Spinal cord (tissue), 10 donors: ENCODE measurements around the gene TNK2. TPM values are rescaled to one million over a fixed set of nuclear protein-coding genes. Genes with fewer than 3 reads are reported as not detected.

Source experiments
- DNase-seq, 6 donors: peaks; one replicate each; pipeline versions ENCODE4 v3.0.0 to v3.0.0-alpha.2; 2013 to 2015; ENCODE audit warnings: low spot score in 6 of 6, low read depth in 4 of 6
- H3K27ac ChIP-seq: one replicate; pipeline ENCODE4 v1.5.1; 2013; ENCODE audit warnings: low read depth, low read length, control low read depth
- H3K27me3 ChIP-seq: one replicate; pipeline ENCODE4 v1.6.1; 2013; ENCODE audit warnings: low read length; ENCODE audit not compliant: control insufficient read depth, insufficient read depth
- H3K36me3 ChIP-seq: one replicate; pipeline ENCODE4 v1.6.1; 2013; ENCODE audit warnings: low read length; ENCODE audit not compliant: control insufficient read depth, insufficient read depth
- H3K4me1 ChIP-seq: one replicate; pipeline ENCODE4 v1.6.1; 2013; ENCODE audit warnings: low read length; ENCODE audit not compliant: control insufficient read depth, insufficient read depth
- H3K4me3 ChIP-seq: one replicate; pipeline ENCODE4 v1.5.1; 2013; ENCODE audit warnings: low read depth, low read length, control low read depth
- H3K9me3 ChIP-seq: one replicate; pipeline ENCODE4 v1.6.1; 2013; ENCODE audit warnings: low read length; ENCODE audit not compliant: control insufficient read depth, insufficient read depth
- WGBS: methylation state at CpG from one replicate; pipeline ENCODE4 v1.1.5; 2013; ENCODE audit warnings: missing lambda C conversion rate; ENCODE audit not compliant: insufficient coverage; 5-methylcytosine and 5-hydroxymethylcytosine counted together
- polyA plus RNA-seq, 2 donors: library from polyadenylated mRNA; unstranded; fragments of 120-200 nt; gene quantifications; one replicate each; pipeline ENCODE4 v1.2.1, GENCODE V29; 2013; ENCODE audit not compliant: insufficient read length in 2 of 2
- total RNA-seq, 2 donors: library from RNA; depleted of rRNA in 1 of 2; stranded (reverse); fragments of 120-200 nt in 1 of 2; fragments of >200 nt in 1 of 2; gene quantifications; one replicate each; pipeline versions ENCODE4 v1.2.3 to v1.2.4, GENCODE V29; 2013 to 2014
- donor health status: healthy.

TNK2 gene
- total and polyA plus RNA-seq, 4 donors: 16.1 to 229 (median 128) TPM

DNA sequence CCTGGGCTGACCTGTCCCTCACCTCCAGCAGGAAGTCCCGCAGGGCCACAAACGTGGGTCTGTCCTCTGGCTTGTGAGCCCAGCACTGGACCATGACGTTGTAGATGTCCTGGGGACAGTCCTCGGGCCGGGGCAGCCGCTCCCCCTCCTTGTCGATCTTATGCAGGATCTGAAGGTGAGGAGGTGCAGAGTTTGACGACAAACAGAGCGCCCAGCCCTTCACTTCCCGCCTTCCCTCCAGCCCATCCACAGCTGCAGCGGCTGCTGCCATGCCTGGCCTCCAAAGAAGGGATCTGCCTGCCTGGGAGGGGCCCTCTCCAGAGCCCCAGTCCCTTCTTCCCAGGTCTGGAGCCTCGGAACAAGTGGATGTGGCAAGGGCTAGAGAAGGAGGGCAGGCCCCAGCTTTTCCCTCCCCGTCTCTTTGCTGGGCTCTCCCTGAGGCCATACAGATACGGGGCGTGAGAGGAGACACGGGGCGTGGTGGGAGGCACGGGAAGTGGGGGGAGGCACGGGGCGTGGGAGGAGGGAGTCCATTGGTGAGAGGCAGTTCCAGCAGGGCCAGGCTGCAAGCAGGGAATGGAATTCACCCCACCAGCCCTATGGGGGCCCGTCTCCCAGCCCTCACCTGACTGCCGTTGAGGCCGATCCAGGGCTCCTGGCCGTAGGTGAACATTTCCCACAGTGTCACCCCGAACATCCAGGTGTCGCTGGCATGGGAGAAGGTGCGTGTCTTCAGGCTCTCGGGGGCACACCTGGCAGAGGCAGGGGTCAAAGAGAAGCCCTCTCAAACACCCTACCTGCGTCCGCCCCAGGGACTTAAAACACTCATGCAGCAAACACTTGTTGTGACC lies 29.7 kb downstream of the TNK2 start:
- no peak for DNase-seq
- WGBS: 93% methylated on average over 12 of the region's 30 CpGs
- H3K9me3 ChIP-seq: no peaks in the 10 kb centered on the region
- no peak overlapping the region for H3K27ac ChIP-seq
- no peak overlapping the region for H3K4me3 ChIP-seq
- H3K4me1 ChIP-seq: peaks cover 8% of the 10 kb centered on the region
- H3K36me3 ChIP-seq: peaks cover 84% of the 10 kb centered on the region
- H3K27me3 ChIP-seq: no peaks in the 10 kb centered on the region

GRCh38 chr3:195877767-195878423 lies 30.5 kb downstream of the TNK2 start:
- no peak for DNase-seq
- Histone ChIP-seq H3K4me3 (no peak overlapping the region), H3K36me3 (peaks cover 84% of the 10 kb centered on the region), H3K9me3 (no peaks in the 10 kb centered on the region), H3K27ac (no peak overlapping the region), H3K4me1 (peaks cover 6% of the 10 kb centered on the region), H3K27me3 (no peaks in the 10 kb centered on the region)
- 93% methylated on average over 11 of the region's 15 CpGs for WGBS

DNA sequence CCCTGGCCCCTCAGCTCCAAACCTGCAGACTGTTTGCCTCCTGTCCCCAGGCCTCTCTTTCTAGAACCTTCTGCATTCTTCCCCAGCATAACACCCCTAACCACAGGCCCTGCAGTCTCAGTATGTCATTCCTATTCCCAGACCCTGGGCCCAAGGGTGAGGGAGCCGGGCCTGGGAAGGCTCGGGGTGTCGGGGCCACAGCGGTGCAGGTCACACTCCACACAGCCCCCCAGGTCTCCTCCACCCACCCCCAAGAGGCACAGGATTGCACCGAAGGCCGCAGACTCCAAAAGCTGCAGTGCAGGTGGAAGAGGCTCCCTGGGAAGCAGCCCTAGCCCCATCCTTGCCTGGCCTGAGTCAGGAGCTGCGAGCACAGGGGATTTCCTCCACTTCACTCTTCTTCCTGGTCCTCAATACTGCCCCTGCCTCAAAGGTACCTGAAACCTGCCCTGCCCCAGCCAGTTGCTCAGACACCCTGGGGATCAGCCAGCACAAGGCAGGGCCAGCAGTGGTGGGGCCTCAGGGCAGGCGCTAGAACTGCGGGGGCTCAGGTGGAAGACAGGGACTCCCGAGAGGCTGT lies 31.1 kb downstream of the TNK2 start:
- no peak overlapping the region for H3K4me3 ChIP-seq
- H3K27ac ChIP-seq: no peak overlapping the region
- H3K36me3 ChIP-seq: peaks cover 84% of the 10 kb centered on the region
- no peaks in the 10 kb centered on the region for H3K9me3 ChIP-seq
- H3K4me1 ChIP-seq: peaks cover 6% of the 10 kb centered on the region
- no peaks in the 10 kb centered on the region for H3K27me3 ChIP-seq
- WGBS: 94% methylated on average over 10 of the region's 10 CpGs
- DNase-seq: no peak

DNA sequence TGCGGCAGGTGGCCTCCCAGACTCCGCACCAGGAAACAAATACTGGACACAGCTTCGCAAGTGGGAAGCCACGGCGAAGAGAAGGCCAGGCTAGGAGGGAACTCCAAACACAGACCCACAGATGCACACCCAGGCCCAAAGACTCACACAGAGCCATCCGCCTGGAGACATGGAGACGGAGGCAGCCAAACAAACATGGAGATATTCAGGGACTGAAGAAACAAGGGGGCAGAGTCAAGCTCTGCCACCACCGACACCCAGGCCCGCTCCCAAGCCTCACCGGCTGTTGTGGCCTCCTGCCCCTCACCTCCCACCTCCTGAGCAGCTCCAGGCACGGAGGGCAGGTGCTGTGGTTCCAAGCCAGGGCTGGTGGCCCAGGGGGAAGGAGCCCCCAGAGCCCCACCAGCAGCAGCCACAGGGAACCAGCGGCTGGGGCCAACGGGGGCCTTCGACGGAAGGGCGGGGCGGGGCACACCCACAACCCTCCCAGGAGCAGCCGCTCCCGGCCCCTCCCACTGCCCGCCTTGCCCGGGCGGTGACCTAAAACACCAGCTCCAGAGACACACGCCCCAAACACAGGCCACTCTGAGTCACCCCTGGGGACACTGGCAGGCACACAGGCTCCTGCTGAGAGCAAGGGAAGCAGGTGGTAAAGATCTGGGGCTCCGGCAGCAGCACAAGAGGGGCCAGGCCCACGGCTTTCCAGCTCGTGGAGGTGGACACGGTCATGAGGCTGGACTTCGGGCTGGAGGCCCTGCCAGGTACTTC lies 31.9 kb downstream of the TNK2 start:
- H3K4me1 ChIP-seq: peaks cover 6% of the 10 kb centered on the region
- no peak overlapping the region for H3K4me3 ChIP-seq
- DNase-seq: no peak
- no peaks in the 10 kb centered on the region for H3K27me3 ChIP-seq
- 75% methylated on average over 25 of the region's 28 CpGs for WGBS
- H3K27ac ChIP-seq: no peak overlapping the region
- H3K36me3 ChIP-seq: peaks cover 84% of the 10 kb centered on the region
- no peaks in the 10 kb centered on the region for H3K9me3 ChIP-seq

GRCh38 chr3:195875482-195876236 lies 32.7 kb downstream of the TNK2 start:
- Histone ChIP-seq H3K27ac (no peak overlapping the region), H3K9me3 (no peaks in the 10 kb centered on the region), H3K27me3 (no peaks in the 10 kb centered on the region), H3K4me3 (no peak overlapping the region), H3K4me1 (peaks cover 6% of the 10 kb centered on the region), H3K36me3 (peaks cover 90% of the 10 kb centered on the region)
- 89% methylated on average over 31 of the region's 35 CpGs for WGBS
- DNase-seq: no peak

DNA sequence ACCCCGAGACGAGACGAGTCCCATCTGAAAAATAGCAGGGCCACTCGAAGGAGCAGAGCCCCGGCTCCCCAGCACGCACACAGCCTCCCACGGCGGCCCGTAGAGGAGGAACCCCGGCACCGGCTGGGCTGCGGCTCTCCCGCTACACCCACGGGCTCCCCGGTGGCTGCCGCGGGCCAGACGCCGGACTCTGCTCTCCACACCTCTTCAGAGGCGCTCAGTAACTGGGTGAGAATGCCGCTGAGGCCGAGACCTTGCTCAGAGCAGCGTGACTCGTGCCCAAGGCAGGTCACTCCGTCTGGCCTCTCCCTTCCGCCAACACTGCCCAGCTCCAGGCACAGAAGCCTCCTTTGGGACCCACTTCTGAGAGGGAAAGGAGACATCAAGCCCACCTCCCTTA lies 34.4 kb downstream of the TNK2 start:
- no peaks in the 10 kb centered on the region for H3K27me3 ChIP-seq
- H3K27ac ChIP-seq: no peak overlapping the region
- H3K36me3 ChIP-seq: peaks cover 94% of the 10 kb centered on the region
- no peaks in the 10 kb centered on the region for H3K9me3 ChIP-seq
- no peak overlapping the region for H3K4me3 ChIP-seq
- WGBS: 87% methylated on average over 22 of the region's 26 CpGs
- H3K4me1 ChIP-seq: peaks cover 6% of the 10 kb centered on the region
- DNase-seq: no peak

- H3K36me3 ChIP-seq: peaks cover 94% of the 10 kb centered on the region
- 85% methylated on average over 29 of the region's 38 CpGs for WGBS
- no peaks in the 10 kb centered on the region for H3K27me3 ChIP-seq
- no peak for DNase-seq
- no peak overlapping the region for H3K4me3 ChIP-seq
- no peaks in the 10 kb centered on the region for H3K9me3 ChIP-seq
- H3K4me1 ChIP-seq: peaks cover 6% of the 10 kb centered on the region
- H3K27ac ChIP-seq: no peak overlapping the region
Observed at GRCh38 chr3:195873281-195873887, 35.0 kb downstream of the TNK2 start.

GRCh38 chr3:195872800-195873199 lies 35.6 kb downstream of the TNK2 start:
- H3K4me3 ChIP-seq: no peak overlapping the region
- WGBS: 93% methylated on average over 16 of the region's 16 CpGs
- no peak for DNase-seq

More at GRCh38 chr3:195872800-195873199, 35.6 kb downstream of the TNK2 start:
- H3K9me3 ChIP-seq: no peaks in the 10 kb centered on the region
- no peaks in the 10 kb centered on the region for H3K27me3 ChIP-seq
- peaks cover 6% of the 10 kb centered on the region for H3K4me1 ChIP-seq
- H3K27ac ChIP-seq: no peak overlapping the region
- H3K36me3 ChIP-seq: peaks cover 94% of the 10 kb centered on the region
